OCI-M2 (cell line): Measurements from ENCODE around the gene LRRC45.

Experiments
- DNase-seq: peaks from one replicate; lab custom pipeline; 2025; ENCODE audit not compliant: unreplicated experiment; lab: John Stamatoyannopoulos, UW

LRRC45 gene

GRCh38 chr17:82050152-82050760, 27.2 kb downstream of the LRRC45 start:
- DNase-seq = no peak

- DNase-seq = no peak
Measured at GRCh38 chr17:82050761-82051641, 27.9 kb downstream of the LRRC45 start.

DNA sequence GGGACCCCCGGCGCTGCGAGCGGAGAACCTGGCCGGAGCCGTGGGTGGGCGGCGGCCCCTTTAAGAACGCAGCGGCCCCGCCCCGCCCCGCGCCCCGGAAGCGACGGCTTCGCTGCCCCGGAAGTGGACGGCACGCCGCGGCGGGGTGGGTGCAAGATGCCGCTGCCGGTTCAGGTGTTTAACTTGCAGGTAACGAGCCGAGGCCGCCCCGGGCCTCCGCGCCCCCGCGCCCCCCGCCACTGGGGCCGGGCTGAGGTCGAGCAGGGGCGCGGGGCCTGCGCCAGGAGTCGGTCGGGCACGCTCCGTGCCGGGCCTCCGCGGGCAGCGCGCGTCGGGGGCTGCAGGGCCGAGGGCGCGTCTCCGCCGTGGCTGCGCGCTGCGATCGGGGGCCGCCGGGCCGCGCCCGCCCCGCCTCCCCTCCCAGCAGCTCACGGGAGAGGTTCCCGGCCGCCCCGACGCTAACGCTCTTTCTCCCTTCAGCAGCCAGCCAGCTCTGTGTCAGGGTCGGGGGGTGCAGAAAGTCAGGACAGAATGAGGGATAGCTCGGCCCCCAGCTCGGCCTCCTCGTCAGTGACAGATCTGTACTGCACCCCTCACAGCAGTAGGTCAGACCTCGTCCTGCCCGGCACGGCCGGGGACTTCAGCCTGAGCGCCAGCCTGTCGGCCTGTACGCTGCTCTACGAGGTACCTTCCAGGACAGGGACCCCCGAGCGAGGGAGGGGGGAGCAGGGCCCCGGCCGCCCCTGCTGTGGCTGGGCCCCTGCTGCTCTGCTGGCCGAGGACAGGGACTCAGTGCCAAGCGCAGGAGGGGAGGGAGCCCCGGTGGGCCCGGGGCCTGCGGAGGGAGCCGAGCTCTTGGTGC, 28.9 kb downstream of the LRRC45 start, which contains the start of the genes GPS1 and RFNG:
Gene GPS1, plus strand, starts transcription at position 123 of the 862 bp plus-strand sequence. Its CDS starts 34 bp downstream, at position 157.
Gene RFNG, minus strand, starts transcription at position 36 of the 862 bp plus-strand sequence. CDS start 45 bp downstream, outside the sequence.
- DNase-seq = no peak

- no peak for DNase-seq
Measured at GRCh38 chr17:82052638-82053059, 29.5 kb downstream of the LRRC45 start.

- no peak for DNase-seq
Measured at GRCh38 chr17:82053130-82053529, 30.0 kb downstream of the LRRC45 start.

DNA sequence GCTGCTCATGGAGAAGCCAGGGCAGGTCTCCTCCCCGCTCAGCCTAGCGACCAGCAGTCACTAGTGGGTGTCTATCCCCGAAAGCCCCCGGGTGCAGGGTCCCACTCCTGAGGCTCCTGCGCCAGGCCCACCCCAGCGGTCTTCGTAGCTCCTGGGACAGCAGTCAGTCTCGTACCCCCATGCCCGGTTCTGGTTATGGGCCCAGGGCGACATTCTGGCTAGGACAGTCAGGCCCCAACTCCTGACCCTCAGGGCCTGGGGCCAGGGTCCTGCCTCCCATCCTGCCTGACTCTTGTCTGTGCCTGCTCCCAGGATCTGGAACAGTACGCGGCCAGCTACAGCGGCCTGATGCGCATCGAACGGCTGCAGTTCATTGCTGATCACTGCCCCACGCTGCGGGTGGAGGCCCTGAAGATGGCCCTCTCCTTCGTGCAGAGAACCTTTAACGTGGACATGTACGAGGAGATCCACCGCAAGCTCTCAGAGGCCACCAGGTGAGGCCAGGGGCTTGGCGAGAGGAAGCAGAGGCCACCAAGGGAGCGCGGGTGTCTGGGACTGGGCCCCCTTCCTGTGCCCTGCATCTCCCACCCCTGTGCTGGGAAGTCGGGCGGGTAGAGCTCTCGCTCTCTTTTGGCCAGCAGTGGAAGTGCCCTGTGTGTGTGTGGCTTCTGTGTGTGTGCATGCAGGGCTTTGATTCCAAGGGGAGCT, 30.6 kb downstream of the LRRC45 start:
- DNase-seq = no peak

GRCh38 chr17:82054351-82055022, 31.4 kb downstream of the LRRC45 start:
- DNase-seq = no peak

DNA sequence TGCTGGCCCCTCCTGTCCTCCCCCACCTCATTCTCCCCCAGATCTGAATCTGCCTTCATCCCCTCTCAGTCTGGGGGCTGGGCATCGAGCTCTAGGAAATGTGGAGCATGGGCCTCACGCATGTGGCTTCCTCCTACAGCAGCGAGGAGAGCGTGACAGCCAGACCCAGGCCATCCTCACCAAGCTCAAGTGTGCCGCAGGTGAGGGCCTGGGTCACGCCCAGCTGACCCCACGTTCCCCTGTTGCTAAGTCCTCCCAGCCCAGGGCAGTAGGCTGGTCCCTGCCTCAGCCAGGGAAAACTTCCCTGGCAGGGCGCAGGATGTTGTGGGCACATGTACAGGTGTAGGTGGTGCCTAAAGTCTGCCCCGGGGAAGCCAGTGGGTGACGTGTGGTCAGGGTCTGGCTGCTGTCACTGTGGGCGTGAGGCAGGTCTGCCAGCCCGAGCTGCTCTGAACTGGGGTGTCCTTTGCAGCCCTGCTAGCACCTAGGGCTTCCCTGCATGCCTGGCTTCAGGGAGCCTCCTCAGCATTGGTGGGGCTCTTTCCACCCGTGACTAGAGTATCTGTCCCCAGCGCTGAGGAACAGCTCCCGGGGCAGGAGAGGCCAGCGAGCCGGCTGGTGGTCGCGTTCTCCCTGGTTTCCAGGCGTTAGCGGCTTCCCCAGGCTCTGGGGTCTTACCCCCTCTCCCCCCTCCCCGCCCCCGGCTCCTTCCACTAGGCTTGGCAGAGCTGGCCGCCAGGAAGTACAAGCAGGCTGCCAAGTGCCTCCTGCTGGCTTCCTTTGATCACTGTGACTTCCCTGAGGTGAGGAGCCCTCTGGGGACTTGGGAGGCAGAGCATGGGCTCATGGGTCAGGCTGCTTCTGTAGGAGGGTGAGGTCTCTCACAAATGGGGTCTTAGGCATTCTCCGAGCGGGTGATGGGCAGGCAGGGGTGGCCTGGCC, 32.2 kb downstream of the LRRC45 start:
- DNase-seq = no peak

DNA sequence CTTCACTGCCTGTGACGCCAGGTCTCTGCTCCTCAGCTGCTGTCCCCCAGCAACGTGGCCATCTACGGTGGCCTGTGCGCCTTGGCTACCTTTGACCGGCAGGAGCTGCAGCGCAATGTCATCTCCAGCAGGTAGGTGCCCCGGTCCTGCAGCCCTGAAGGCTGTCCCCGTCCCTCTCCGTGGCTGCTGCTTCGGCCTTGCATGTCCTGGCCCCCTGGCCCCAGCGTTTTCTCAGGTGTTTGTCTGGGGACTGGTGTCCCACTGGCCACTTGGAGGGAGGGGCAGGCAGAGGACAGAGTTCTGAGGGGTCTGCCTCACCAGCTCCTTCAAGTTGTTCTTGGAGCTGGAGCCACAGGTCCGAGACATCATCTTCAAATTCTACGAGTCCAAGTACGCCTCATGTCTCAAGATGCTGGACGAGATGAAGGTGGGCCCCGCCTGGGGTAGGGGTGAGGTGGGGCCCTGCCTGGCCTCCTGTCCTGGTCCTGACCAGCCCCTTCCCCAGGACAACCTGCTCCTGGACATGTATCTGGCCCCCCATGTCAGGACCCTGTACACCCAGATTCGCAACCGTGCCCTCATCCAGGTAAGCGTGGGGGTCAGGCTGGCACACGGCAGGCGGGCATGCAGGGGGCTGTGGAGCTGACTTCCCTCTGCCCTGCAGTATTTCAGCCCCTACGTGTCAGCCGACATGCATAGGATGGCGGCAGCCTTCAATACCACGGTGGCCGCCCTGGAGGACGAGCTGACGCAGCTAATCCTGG, 33.0 kb downstream of the LRRC45 start:
- DNase-seq = no peak

DNA sequence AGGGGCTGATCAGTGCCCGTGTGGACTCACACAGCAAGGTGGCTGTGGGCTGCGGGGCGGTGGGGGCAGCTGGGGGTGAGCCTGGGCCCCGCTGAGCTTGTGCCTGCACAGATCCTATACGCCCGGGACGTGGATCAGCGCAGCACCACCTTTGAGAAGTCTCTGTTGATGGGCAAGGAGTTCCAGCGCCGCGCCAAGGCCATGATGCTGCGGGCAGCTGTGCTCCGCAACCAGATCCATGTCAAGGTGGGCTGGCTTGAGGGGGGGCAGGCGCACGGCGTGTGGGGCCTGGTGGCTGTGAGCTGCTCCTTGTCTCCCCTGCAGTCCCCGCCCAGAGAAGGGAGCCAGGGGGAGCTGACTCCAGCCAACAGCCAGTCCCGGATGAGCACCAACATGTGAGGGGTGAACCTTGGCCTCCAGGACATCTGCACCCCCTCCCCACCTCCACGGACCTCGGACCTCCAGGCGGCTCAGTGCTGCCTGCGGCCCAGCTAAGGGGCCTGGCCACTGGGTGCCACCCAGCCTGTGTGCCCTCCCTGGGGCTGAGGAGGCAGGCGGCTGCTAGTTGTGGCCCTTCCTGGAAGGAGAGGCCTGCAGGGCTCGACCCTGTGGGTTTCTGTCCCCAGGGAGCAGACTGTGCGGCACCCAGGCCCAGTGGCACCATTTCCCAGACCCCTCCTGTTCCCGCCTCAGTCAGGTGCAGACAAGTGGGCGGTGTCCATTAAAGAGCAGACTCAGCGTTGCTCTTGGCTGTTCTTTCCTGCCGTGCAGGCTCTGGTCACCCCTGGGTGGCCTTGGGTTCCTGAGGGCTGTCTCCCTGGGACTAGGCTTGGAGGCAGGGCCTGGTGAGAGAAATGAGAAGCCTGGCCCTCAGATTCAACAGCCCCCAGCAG, 33.9 kb downstream of the LRRC45 start:
- DNase-seq = no peak

DNA sequence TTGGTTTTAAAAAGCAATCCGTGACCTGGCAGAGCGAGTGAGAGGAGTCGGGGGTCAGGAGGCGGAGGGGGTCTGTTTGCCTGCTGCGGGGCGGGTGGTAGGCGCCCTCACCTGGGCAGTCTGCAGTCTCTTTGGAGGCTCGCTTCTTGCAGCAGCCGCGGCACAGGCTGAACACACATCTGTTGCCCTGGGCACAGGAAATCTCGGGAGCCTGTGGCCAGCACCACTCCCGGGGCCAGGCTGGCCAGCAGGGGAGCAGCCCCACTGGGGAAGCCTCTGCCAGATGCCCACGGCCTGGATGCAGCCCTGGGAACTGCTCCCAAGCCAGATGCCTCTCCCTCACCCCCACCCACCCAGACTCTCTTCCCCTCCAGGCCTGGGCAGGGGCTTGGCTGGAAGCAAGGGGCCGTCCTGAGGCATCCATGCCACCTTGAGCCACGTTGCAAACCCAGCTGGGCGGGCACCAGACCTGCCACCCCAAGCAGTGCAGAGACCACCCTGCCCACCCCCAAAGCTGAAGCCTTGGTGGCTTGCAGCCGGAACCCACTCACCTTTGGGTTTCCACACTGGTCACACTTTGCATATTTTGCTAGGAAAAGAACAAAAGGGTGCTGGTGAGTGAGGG, 35.2 kb downstream of the LRRC45 start:
- no peak for DNase-seq

- no peak for DNase-seq
Measured at GRCh38 chr17:82058855-82059249, 35.7 kb downstream of the LRRC45 start.

DNA sequence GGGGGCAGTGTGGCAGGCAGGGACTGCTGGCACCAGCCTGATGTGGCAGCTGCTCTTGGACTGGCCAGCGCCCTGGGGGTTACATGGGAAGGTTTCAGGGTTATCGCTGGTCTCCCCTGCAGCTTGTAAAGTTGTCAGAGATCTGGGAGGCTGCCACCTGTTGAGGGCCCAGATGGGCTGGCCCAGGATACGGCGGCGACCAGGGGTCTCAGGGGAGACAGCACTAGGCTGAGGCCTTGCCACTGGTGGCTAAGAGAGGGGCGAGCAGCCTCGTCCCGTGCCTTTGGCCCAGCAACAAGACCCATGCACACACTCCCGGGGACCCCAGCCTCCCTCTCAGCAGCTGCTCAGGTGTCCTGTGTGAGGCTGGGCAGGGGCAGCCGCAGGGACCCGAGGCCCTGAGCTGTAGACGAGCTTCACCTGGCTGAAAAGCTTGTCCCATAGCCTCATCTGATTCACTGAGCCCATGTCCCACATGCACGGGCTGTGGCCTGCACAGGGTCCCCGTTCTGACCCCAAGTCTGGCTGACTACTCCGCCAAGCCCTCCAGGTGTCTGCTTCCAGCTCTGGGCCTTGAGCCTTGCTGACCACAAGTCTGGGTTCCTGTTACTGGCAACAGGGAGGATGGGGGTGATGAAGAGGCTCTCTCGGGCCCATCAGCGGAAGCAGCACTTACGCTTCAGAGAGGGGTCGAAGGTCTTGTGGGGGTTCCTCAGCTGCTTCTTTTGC, 36.3 kb downstream of the LRRC45 start:
- no peak for DNase-seq

DNA sequence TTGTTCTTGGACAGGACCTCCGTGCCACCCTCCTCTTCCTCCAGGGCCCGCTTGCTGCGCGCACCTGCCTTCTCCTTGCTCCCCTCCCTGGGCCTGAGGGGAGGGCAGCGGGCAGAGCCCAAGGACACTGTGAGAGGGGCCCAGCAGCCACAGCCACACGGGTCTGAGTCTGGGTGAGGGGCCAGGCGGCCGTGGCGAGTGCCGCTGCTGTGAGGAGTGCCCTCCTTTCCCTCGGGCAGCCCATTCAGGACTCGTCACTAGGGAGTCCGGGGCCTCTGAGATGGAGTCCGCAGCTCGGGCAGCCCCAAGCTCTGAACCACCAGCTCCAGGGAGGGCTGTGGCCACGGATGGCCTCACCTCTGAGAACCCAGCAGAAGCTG, 36.9 kb downstream of the LRRC45 start:
- DNase-seq = no peak

GRCh38 chr17:82060614-82061013, 37.5 kb downstream of the LRRC45 start:
- DNase-seq = no peak
